Lung (tissue), 12 donors: Measurements from ENCODE around the gene WDR93. TPM values are rescaled to one million over a fixed set of nuclear protein-coding genes. Genes with fewer than 3 reads are reported as not detected.
A peak's percentile ranks its signal among the peaks of the same experiment; 100 is the strongest.

Experiments
- ATAC-seq: fragments of 200-7000 bp; cut with Tn5 transposase; one replicate; pipeline ENCODE4 v1.9.1; 2020; ENCODE audit warnings: moderate number of reproducible peaks; ENCODE audit not compliant: insufficient read depth, low FRiP score
- DNase-seq, 3 donors: peaks; one replicate each; pipeline ENCODE4 v3.0.0-alpha.2; 2013 to 2017
- H3K27ac ChIP-seq, 2 donors: one replicate each; pipeline ENCODE4 v1.5.1; 2013; ENCODE audit warnings: mild to moderate bottlenecking in 2 of 2, moderate library complexity in 2 of 2, control low read depth in 1 of 2, inconsistent platforms in 1 of 2, low read depth in 1 of 2, low read length in 1 of 2
- H3K27me3 ChIP-seq, 3 donors: one replicate each; pipeline ENCODE4 v1.5.1; 2013; ENCODE audit warnings: low read length in 2 of 3; ENCODE audit not compliant: control insufficient read depth in 3 of 3, insufficient read depth in 3 of 3
- H3K36me3 ChIP-seq, 4 donors: one replicate each; pipeline ENCODE4 v1.5.1; 2013; ENCODE audit warnings: low read length in 4 of 4, mild to moderate bottlenecking in 1 of 4, moderate library complexity in 1 of 4; ENCODE audit not compliant: control insufficient read depth in 4 of 4, insufficient read depth in 4 of 4
- H3K4me1 ChIP-seq, 5 donors: one replicate each; pipeline ENCODE4 v1.5.1; 2013; ENCODE audit warnings: low read length in 5 of 5, mild to moderate bottlenecking in 2 of 5, moderate library complexity in 1 of 5; ENCODE audit not compliant: control insufficient read depth in 5 of 5, insufficient read depth in 5 of 5
- H3K4me3 ChIP-seq: one replicate; pipeline ENCODE4 v1.5.1; 2013; ENCODE audit warnings: mild to moderate bottlenecking, control low read depth, moderate library complexity
- H3K9ac ChIP-seq, 2 donors: one replicate each; pipeline ENCODE4 v1.5.1; 2013; ENCODE audit warnings: low read length in 2 of 2, control low read depth in 1 of 2; ENCODE audit not compliant: insufficient read depth in 1 of 2
- H3K9me3 ChIP-seq, 4 donors: one replicate each; pipeline ENCODE4 v1.5.1; 2013; ENCODE audit warnings: low read length in 3 of 4, mild to moderate bottlenecking in 1 of 4, moderate library complexity in 1 of 4; ENCODE audit not compliant: control insufficient read depth in 4 of 4, insufficient read depth in 3 of 4
- CTCF ChIP-seq: IDR thresholded peaks from 2 replicates; pipeline ENCODE4 v1.5.1; 2012; ENCODE audit warnings: mild to moderate bottlenecking; ENCODE audit errors: control extremely low read depth, extremely low read depth
- WGBS, 2 donors: extraction: QIAGEN DNeasy Blood & Tissue Kit; methylation state at CpG; one replicate each; pipeline ENCODE4 v1.1.7; 2013; 5-methylcytosine and 5-hydroxymethylcytosine counted together
- polyA plus RNA-seq, 2 donors: library from polyadenylated mRNA; stranded (reverse); fragments of 200-250 nt; gene quantifications; one replicate each; pipeline ENCODE4 v1.2.1, GENCODE V29; 2013
- total RNA-seq, 2 donors: library from RNA; depleted of rRNA in 1 of 2; stranded (reverse); fragments of >200 nt in 1 of 2; gene quantifications; one replicate each; pipeline ENCODE4 v1.2.1, GENCODE V29; 2014 to 2021
- donor health status: control.
- donor health status: control.
- donor health status: Bipolar disorder and iron deficiency.
- donor health status: healthy.
- donor health status: DM: yes; HTN: yes; CAD: no.

Gene WDR93
- total and polyA plus RNA-seq, 4 donors, result 0.95 to 3.8 (median 2.2) TPM

GRCh38 chr15:89645680-89646079 is 44.9 kb upstream of the WDR93 start:
- Histone ChIP-seq H3K9ac (no peak overlapping the region), H3K36me3 (peaks cover 0 to 28% (median 8%) of the 10 kb centered on the region in 4 donors), H3K4me3 (no peak overlapping the region), H3K9me3 (no peaks in the 10 kb centered on the region), H3K4me1 (no peaks in the 10 kb centered on the region), H3K27me3 (no peaks in the 10 kb centered on the region), H3K27ac (no peak overlapping the region)
- peak in 1 of 3 donors; percentile 10 for DNase-seq
- TF ChIP-seq CTCF, result no peak
- 93 to 96% methylated on average over 7 to 8 of the region's 8 CpGs for WGBS, 2 donors
- ATAC-seq, result peak; percentile 23

- TF ChIP-seq CTCF, result no peak
- DNase-seq (no peak), ATAC-seq (no peak)
- no peaks in the 10 kb centered on the region for H3K4me1 ChIP-seq
- no peaks in the 10 kb centered on the region for H3K27me3 ChIP-seq
- no peak overlapping the region for H3K4me3 ChIP-seq
- 85 to 90% methylated on average over 22 of the region's 22 CpGs for WGBS, 2 donors
- H3K27ac ChIP-seq, result no peak overlapping the region
- peaks cover 0 to 28% (median 5%) of the 10 kb centered on the region in 4 donors for H3K36me3 ChIP-seq
- no peak overlapping the region for H3K9ac ChIP-seq
- no peaks in the 10 kb centered on the region for H3K9me3 ChIP-seq
Measured at GRCh38 chr15:89646416-89647141, 44.0 kb upstream of the WDR93 start.

- Histone ChIP-seq H3K36me3 (peaks cover 0 to 28% (median 5%) of the 10 kb centered on the region in 4 donors), H3K9ac (no peak overlapping the region)
Measured at GRCh38 chr15:89647191-89647851, 43.3 kb upstream of the WDR93 start.

More at GRCh38 chr15:89647191-89647851, 43.3 kb upstream of the WDR93 start:
- ATAC-seq (peak; percentile 63), DNase-seq (peak; percentile 57 to 70 (median 67))
- TF ChIP-seq CTCF, result peak; percentile 41
- H3K27me3 ChIP-seq, result no peaks in the 10 kb centered on the region
- no peak overlapping the region for H3K27ac ChIP-seq
- WGBS, 2 donors, result 52 to 57% methylated on average over 25 of the region's 25 CpGs
- no peaks in the 10 kb centered on the region for H3K9me3 ChIP-seq
- no peak overlapping the region for H3K4me3 ChIP-seq
- no peaks in the 10 kb centered on the region for H3K4me1 ChIP-seq
